NCI-H510A treated with DMSO at 0.1 percent for 48 hours (cell line): Measurements from ENCODE around the gene FER1L5.

ENCODE experiments used
- DNase-seq: peaks from one replicate; lab custom pipeline; 2025; lab: John Stamatoyannopoulos, UW

FER1L5 gene

GRCh38 chr2:96697476-96697875 lies 54.9 kb downstream of the FER1L5 start:
- no peak for DNase-seq

DNA sequence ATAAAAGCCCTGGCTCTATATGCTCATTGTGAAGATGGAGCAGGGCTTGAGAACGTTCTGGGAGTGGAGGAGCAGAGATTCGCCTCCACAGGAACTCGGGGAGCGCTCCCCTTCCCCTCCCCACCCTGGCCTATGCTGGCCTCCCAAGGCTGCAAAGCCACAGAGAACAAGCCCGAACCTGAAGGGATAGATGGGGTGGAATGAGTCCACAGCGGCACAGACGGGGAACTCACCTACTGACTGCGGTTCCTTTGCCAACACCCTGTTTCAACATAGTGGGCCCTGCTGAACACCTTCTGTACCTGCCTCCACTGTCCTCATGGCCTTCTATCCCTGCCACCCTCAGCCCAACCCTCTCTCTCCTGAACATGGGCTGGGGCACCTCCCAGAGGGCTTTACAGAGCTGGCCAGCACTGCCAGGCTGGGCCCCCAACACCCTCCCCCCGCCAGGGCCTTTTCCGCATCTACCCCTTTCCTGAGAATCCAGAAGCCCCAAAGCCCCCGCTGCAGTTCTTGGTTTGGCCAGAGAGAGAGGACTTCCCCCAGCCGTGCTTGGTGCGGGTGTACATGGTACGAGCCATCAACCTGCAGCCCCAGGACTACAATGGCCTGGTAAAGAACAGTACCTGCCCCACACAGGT lies 55.8 kb downstream of the FER1L5 start:
- no peak for DNase-seq

GRCh38 chr2:96699021-96699420 lies 56.5 kb downstream of the FER1L5 start:
- DNase-seq, result no peak

DNA sequence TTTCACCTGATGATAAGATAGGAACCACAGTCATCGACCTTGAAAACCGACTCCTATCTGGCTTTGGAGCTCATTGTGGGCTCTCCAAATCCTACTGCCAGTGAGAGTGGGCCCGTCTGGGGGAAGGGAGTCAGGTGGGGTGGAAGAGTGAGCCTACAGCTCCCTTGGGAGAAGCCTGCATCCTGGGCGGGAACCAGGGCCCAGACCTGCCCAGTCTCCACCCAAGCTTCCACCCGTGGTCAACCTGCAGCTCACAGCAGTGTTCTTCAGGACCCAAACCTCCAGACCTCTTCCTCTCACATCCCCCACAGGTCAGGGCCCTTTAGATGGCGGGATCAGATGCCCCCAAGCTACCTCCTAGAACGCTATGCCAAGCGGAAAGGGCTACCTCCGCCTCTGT lies 57.1 kb downstream of the FER1L5 start:
- no peak for DNase-seq

DNA sequence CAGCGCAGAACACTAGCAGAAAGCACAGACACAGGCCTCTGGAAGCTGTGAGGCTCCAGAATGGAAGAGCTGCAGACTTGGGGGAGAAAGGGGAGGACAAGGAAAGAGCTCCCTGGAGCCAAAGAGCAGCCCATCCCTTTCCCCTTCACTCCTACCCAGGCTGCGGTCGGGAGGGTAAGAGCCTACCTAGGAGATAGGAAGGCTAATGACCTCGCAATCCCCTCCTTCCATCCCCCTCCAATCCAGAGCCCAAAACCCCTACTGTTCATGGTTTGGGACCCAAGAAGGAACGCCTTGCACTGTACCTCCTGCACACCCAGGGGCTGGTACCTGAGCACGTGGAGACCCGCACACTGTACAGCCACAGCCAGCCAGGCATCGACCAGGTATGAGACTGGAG lies 57.5 kb downstream of the FER1L5 start:
- no peak for DNase-seq

DNA sequence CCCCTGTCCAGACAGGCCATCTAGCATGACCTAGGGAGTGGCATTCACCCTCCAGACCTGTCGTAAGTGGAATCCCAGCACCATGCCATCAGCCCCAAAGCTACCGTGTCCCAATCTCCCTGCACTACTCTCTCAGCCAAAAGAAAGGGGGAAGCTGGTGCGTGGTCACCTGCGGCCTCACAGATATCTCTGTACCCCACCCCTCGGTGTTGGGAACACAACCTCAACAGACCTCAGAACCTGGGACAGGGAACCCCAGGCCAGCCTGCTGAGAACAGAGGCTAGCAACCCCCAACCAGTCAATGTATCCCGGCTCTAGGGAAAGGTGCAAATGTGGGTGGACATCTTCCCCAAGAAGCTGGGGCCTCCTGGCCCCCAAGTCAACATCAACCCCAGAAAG lies 59.1 kb downstream of the FER1L5 start:
- no peak for DNase-seq

- no peak for DNase-seq
Observed at GRCh38 chr2:96702098-96702785, 59.7 kb downstream of the FER1L5 start.

DNA sequence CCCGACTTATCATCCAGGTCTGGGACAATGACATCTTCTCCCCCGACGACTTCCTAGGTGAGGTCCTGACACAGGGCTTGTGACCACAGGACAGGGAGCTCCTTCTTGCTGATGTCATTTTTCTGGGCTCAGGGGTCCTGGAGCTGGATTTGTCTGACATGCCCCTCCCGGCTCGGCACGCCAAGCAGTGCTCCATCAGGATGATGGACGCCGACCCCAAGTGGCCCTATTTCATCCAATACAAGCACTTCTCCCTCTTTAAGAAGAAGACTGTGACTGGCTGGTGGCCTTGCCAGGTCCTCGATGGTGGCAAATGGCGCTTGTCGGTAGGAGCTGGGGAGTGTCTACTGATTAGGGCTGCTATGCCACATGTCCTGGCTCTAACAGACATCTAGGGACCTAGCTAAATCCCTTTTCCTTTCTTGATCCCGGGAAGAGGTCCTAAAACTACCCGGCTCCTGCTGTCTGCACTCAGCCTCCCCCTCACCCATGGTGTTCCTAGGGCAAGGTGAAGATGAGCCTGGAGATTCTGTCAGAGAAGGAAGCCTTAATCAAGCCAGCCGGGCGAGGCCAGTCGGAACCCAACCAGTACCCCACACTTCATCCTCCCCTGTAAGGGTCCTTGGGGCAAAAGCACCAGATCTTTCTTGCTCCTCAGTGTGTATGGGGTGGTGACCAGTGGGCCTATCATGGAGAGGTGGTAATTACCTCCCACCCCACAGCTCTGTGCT lies 60.6 kb downstream of the FER1L5 start:
- no peak for DNase-seq

GRCh38 chr2:96710985-96711384 lies 68.4 kb downstream of the FER1L5 start:
- no peak for DNase-seq

- DNase-seq, result no peak
Observed at GRCh38 chr2:96715658-96716057, 73.1 kb downstream of the FER1L5 start.

GRCh38 chr2:96716388-96716787 lies 73.8 kb downstream of the FER1L5 start:
- no peak for DNase-seq

GRCh38 chr2:96726131-96726530 lies 83.6 kb downstream of the FER1L5 start:
- DNase-seq, result no peak

DNA sequence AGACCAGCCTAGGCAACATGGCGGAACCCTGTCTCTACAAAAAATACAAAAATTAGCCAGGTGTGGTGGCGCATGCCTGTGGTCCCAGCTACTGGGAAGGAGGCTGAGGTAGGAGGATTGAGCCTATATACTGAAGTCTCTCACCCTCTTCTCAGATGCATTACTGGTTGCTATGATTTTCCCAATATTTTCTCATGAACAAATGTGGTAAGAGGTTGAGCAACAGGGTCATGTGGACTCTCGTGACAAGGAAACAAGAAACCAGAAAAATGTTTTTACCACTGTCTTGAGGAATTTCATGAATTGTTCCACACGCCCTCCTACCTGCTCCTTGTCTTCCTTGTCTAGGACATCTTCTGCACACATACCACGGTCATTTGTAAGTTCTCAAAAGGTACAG lies 84.9 kb downstream of the FER1L5 start:
- no peak for DNase-seq

DNA sequence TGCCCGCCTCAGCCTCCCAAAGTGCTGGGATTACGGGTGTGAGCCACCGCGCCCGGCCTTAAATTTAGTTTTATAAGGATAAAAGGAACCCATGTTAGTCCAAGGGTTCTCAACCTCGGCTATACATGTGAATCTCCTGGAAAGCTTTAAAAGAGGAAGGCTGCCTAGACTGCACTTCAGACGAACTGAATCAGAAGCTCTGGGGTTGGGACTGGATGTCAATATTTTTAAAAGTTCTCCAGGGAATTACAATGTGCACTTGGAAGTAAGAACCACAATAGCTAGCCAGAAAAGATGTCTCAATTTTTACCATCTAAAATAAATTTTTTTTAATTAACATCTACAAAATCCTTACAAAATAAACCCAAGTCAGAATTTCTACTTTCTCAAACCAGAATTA lies 87.2 kb downstream of the FER1L5 start:
- DNase-seq, result no peak

DNA sequence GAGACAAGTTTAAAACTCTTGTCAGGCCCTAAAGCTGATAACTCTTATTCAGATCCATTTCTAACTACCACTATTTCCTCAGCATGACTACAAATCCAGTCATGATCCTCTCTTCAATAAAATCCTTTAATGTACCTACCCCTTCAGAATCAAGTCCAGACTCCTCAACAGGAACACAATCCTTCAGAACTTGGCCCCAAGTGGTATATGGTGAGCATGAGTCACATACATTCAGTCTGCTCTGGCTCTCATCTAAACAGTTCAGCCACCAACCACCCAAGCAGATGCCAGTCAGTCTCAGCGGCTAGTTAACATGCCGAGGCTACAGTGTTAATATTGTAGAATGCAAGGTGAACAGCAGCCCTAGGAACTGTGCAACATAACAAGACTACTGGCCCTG lies 87.6 kb downstream of the FER1L5 start:
- DNase-seq, result no peak

DNA sequence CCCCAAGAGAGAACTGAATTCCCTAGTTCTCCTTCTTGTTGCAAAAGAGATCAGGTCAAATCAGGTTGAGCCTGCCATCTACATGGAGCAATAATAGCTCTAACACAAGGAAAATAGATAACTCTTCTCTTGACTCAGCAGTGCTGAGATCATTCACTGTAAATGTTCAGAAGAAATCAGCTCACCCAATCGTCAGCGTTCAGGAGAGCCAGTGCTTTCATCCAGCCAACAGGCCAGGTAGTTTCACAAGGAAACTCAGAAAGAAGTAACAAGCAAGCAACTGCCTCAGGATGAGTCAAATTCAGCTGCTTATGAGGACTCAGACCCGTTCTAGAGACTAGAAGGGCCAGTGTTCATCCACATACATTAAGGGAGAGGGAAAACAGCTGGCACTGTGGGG lies 91.4 kb downstream of the FER1L5 start:
- DNase-seq, result no peak

DNA sequence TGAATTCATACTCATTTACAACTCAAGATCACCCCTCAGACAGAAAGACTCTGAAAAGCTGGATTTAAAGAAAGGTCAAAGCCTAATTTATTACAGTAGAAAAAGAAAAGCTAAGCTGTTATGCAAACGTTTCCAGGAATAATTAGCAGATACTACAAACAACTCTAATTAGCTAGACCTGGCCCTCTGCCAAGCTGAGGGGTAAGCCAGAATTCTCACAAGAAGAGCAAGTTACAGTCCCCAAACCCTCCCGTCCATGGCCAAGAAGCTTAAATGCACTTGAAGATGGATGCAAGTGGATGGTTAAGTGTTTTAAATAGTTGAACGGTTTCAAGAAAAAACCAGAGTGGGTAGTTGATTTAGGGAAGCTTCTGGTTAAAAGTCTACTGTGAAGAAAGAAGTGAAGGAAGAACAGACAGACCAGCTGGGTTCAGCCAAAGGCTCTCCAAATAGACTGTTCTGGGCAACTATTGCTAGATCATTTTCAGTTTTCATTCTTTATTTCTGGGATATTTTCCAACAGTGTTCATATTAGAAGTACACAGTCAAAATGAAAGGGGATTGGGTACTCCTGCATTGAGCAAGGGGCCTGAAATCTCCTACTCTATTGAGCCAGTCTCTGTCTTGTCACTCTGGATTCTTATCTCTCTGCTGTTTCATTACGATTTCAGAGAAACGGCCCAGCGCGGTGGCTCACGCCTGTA lies 92.5 kb downstream of the FER1L5 start:
- DNase-seq, result no peak

DNA sequence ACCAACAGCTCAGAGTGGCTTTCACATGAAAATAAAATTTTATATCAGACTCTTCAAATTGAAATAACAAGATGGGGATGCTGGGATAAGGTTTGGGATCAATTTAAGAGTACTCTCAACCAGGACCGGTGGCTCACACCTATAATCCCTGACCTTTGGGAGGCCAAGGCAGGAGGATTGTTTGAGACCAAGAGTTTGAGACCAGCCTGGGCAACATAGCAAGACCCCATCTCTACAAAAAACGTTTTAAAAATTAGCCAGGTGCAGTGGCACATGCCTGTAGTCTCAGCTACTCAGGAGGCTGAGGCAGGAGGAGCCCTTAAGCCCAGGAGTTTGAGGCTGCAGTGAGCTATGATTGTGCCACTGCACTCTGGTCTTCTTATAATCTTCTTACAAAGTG lies 94.7 kb downstream of the FER1L5 start:
- DNase-seq, result no peak

GRCh38 chr2:96737831-96738230 lies 95.3 kb downstream of the FER1L5 start:
- DNase-seq, result no peak

DNA sequence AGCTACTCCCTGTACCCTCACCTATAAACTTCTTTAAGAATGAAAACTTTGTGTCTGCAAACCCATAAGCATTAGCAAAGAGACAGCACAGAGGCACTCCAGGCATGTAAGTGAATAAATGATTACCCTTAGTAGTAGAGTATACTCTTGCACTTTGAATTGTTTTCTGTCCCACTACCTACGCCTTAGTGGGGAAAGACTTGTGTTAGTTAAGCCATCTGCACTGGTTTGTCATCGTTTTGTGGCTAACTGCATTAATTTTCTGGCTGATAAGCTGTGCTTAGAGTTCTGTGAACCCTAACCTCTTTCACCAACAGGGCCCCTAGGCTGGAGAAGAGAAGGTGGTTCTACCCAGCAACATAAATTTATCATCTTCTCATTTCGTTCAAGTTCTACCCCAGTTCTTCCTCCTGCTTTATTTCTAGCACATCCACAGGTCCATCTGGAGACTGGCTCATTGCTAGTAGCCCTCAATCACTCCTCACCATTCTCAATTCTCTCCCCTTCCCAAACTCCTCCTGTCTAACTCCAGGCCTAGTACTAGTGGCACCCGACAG lies 96.6 kb downstream of the FER1L5 start:
- no peak for DNase-seq

DNA sequence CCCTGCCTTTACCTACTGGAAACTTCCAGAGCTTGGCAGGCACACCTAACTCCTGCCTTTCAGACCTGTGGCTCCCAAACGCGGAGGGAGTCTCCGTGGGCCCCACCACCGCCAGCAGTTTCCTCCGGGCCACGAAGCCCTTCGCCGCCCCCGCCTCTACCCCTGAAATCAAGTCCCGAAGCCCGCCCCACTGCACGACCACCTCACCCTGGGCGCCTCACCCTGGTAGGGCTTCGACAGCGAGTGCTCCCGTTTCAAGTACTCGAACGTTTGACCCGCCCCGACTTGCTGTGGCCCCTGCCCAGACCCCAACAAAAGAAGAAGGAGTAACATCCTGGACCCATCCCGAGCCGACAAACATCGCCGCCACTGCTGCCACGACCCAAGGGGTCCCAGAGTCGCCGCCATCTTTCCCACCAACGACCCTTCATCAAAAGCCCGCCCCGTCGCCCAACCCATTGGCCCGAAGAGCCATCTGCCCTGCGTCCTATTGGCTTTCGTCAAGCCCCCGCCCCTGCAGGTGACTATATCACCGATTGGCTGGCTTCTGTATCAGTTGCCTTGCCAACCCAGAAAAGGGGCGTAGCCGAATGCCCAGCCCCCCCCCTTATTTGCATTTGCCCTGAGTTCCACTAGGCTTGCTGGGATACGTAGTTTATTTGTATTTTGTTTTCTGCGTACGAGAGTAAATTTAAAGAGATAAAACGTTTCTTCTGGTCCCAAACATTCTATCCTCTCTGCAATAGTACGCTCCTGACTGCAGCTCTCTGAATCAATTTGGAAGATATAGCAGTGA lies 97.3 kb downstream of the FER1L5 start, which contains the start of gene LMAN2L:
Gene LMAN2L (minus strand): TSS at position 432 of the 796 bp plus-strand sequence. CDS start 24 bp downstream, at position 408.
- peak; percentile 86 for DNase-seq
